WTC11 (cell line): ENCODE data around the gene SMAD2. TPM values are rescaled to one million over a fixed set of nuclear protein-coding genes. Genes with fewer than 3 reads are reported as not detected.

ENCODE experiments used
- ATAC-seq: fragments of 200-7000 bp; cut with Tn5 transposase; 2 replicates; pipeline ENCODE4 v1.10.0; 2021; ENCODE audit warnings: mild to moderate bottlenecking, moderate library complexity
- CTCF ChIA-PET: fragments of 300-600 bp; sonication (Branson Sonifier 250); formaldehyde crosslinking; loops from one replicate; lab custom pipeline; 2021; ENCODE audit warnings: antibody characterized with exemption; lab: Charles Lee
- POLR2A ChIA-PET: fragments of 350-600 bp; sonication (Branson Sonifier 250); formaldehyde crosslinking; loops from one replicate; lab custom pipeline; 2021; ENCODE audit warnings: antibody characterized with exemption; lab: Charles Lee
- DNase-seq: peaks from one replicate; pipeline ENCODE4 v3.0.0; 2021; ENCODE audit warnings: low spot score
- H3K27ac Mint-ChIP-seq: 2 replicates; pipeline ENCODE4 v1.8.0; 2021; ENCODE audit warnings: mixed read lengths
- H3K27me3 Mint-ChIP-seq: 2 replicates; pipeline ENCODE4 v1.8.0; 2021; ENCODE audit warnings: low read depth, mild to moderate bottlenecking, moderate library complexity, mixed read lengths
- H3K36me3 Mint-ChIP-seq: 2 replicates; pipeline ENCODE4 v1.8.0; 2021; ENCODE audit warnings: mixed read lengths
- H3K4me1 Mint-ChIP-seq: 2 replicates; pipeline ENCODE4 v1.8.0; 2022; ENCODE audit warnings: mixed read lengths
- H3K4me3 Mint-ChIP-seq: 2 replicates; pipeline ENCODE4 v1.8.0; 2021; ENCODE audit warnings: mild to moderate bottlenecking, moderate library complexity, mixed read lengths
- H3K9me3 Mint-ChIP-seq: 2 replicates; pipeline ENCODE4 v1.8.0; 2021; ENCODE audit warnings: mixed read lengths
- AFF4 ChIP-seq: sonication (generic); formaldehyde crosslinking; IDR thresholded peaks from 2 replicates; pipeline ENCODE4 v1.8.1; 2023; ENCODE audit warnings: mild to moderate bottlenecking, missing genetic modification reagents, borderline replicate concordance
- ATF1 ChIP-seq: sonication (generic); formaldehyde crosslinking; IDR thresholded peaks from 2 replicates; pipeline ENCODE4 v1.8.1; 2023; ENCODE audit warnings: mild to moderate bottlenecking, moderate library complexity, missing genetic modification reagents
- EMX1 ChIP-seq: fragments of 250-450 bp; sonication (Bioruptor Pico); IDR thresholded peaks from 2 replicates; pipeline ENCODE4 v1.8.0; 2021; ENCODE audit warnings: mild to moderate bottlenecking
- ETV6 ChIP-seq: sonication (generic); formaldehyde crosslinking; IDR thresholded peaks from 2 replicates; pipeline ENCODE4 v1.8.1; 2022; ENCODE audit warnings: mild to moderate bottlenecking, missing genetic modification reagents
- IRF2 ChIP-seq: sonication (generic); formaldehyde crosslinking; IDR thresholded peaks from 2 replicates; pipeline ENCODE4 v1.8.0; 2022; ENCODE audit warnings: low read depth, missing genetic modification reagents, borderline replicate concordance
- KAT7 ChIP-seq: sonication (generic); formaldehyde crosslinking; IDR thresholded peaks from 2 replicates; pipeline ENCODE4 v1.8.1; 2023; ENCODE audit warnings: missing genetic modification reagents, mild to moderate bottlenecking, borderline replicate concordance
- MAX ChIP-seq: sonication (generic); formaldehyde crosslinking; IDR thresholded peaks from 2 replicates; pipeline ENCODE4 v1.8.0; 2022; ENCODE audit warnings: mild to moderate bottlenecking, missing genetic modification reagents
- MLX ChIP-seq: sonication (generic); formaldehyde crosslinking; IDR thresholded peaks from 2 replicates; pipeline ENCODE4 v1.8.1; 2023; ENCODE audit warnings: mild to moderate bottlenecking, missing genetic modification reagents, moderate library complexity
- NFATC4 ChIP-seq: fragments of 250-450 bp; sonication (Bioruptor Pico); IDR thresholded peaks from 2 replicates; pipeline ENCODE4 v1.9.0; 2021; ENCODE audit warnings: mild to moderate bottlenecking
- NFE2L1 ChIP-seq: sonication (generic); formaldehyde crosslinking; IDR thresholded peaks from 2 replicates; pipeline ENCODE4 v1.8.1; 2023; ENCODE audit warnings: missing genetic modification reagents
- RORB ChIP-seq: fragments of 250-450 bp; sonication (Bioruptor Pico); IDR thresholded peaks from 2 replicates; pipeline ENCODE4 v1.9.0; 2021; ENCODE audit warnings: mild to moderate bottlenecking
- USF1 ChIP-seq: sonication (generic); formaldehyde crosslinking; IDR thresholded peaks from 2 replicates; pipeline ENCODE4 v1.8.0; 2022; ENCODE audit warnings: mild to moderate bottlenecking, missing genetic modification reagents
- ZBTB43 ChIP-seq: sonication (generic); formaldehyde crosslinking; IDR thresholded peaks from 2 replicates; pipeline ENCODE4 v1.8.1; 2023; ENCODE audit warnings: mild to moderate bottlenecking, missing genetic modification reagents
- ZNF281 ChIP-seq: sonication (generic); formaldehyde crosslinking; IDR thresholded peaks from 2 replicates; pipeline ENCODE4 v1.8.0; 2023; ENCODE audit warnings: mild to moderate bottlenecking, missing genetic modification reagents
- ZNF416 ChIP-seq: fragments of 250-450 bp; sonication (Bioruptor Pico); IDR thresholded peaks from 2 replicates; pipeline ENCODE4 v1.9.0; 2021; ENCODE audit warnings: mild to moderate bottlenecking, inconsistent platforms
- ZNF671 ChIP-seq: fragments of 250-450 bp; sonication (Bioruptor Pico); IDR thresholded peaks from 2 replicates; pipeline ENCODE4 v1.8.0; 2021; ENCODE audit warnings: mild to moderate bottlenecking
- ZSCAN18 ChIP-seq: fragments of 250-450 bp; sonication (Bioruptor Pico); IDR thresholded peaks from 2 replicates; pipeline ENCODE4 v2.1.2; 2022; ENCODE audit warnings: mild to moderate bottlenecking, moderate library complexity
- total RNA-seq: library from RNA; stranded (reverse); gene quantifications from 3 replicates; pipeline ENCODE4 v1.2.3, GENCODE V29; 2021

The SMAD2 gene
- total RNA-seq, 1 experiment from 2014 or later: 104 TPM

- no peak for ATAC-seq
- Mint-ChIP-seq H3K27me3 (no peaks in the 10 kb centered on the region), H3K27ac (no peak overlapping the region), H3K4me3 (peak overlapping the region; percentile 73; the same call in 1 of the 2 replicates), H3K9me3 (no peaks in the 10 kb centered on the region), H3K4me1 (peaks cover 35% of the 10 kb centered on the region), H3K36me3 (0 out of 2 replicates have a peak, but pooled peaks cover 3% of the 10 kb centered on the region)
- no peak for TF ChIP-seq ZSCAN18 (CRISPR knock-in tag)
- TF ChIP-seq MLX (CRISPR knock-in tag): no peak
- no peak for TF ChIP-seq ZNF671 (CRISPR knock-in tag)
- no peak for TF ChIP-seq ATF1 (CRISPR knock-in tag)
- no peak for TF ChIP-seq KAT7 (CRISPR knock-in tag)
- TF ChIP-seq EMX1 (CRISPR knock-in tag): no peak
- no peak for TF ChIP-seq RORB (CRISPR knock-in tag)
- no peak for TF ChIP-seq MAX (CRISPR knock-in tag)
- TF ChIP-seq USF1 (CRISPR knock-in tag): no peak
- no peak for TF ChIP-seq IRF2 (CRISPR knock-in tag)
- ChIA-PET POLR2A (no interaction called here), CTCF (interaction anchor here (0.5 to 1.3 kb wide), 4 partner anchors 14 to 160 kb away, joined by 3 to 6 read pairs (median 5); no protein-coding TSS in a partner anchor)
- DNase-seq: no peak
Measured at GRCh38 chr18:47932603-47933002, 2.1 kb upstream of the SMAD2 start.

GRCh38 chr18:47932190-47932589, 1.7 kb upstream of the SMAD2 start:
- peak overlapping the region; percentile 95 for H3K27ac Mint-ChIP-seq
- peak overlapping the region; percentile 73 for H3K4me3 Mint-ChIP-seq
- 0 out of 2 replicates have a peak, but pooled peaks cover 3% of the 10 kb centered on the region for H3K36me3 Mint-ChIP-seq
- DNase-seq (no peak), ATAC-seq (no peak)
- no peaks in the 10 kb centered on the region for H3K27me3 Mint-ChIP-seq
- H3K9me3 Mint-ChIP-seq: no peaks in the 10 kb centered on the region
- H3K4me1 Mint-ChIP-seq: peaks cover 39% of the 10 kb centered on the region
- POLR2A ChIA-PET: no interaction called here
- CTCF ChIA-PET: interaction anchor here (0.5 to 1.3 kb wide), 3 partner anchors 15 to 75 kb away, joined by 3 to 6 read pairs (median 5); no protein-coding TSS in a partner anchor
- TF ChIP-seq ZBTB43 (CRISPR knock-in tag) (no peak), NFE2L1 (CRISPR knock-in tag) (no peak), ZNF281 (CRISPR knock-in tag) (no peak), NFATC4 (CRISPR knock-in tag) (no peak), AFF4 (no peak), MAX (CRISPR knock-in tag) (no peak), ZNF416 (CRISPR knock-in tag) (no peak), ETV6 (CRISPR knock-in tag) (no peak)
